ENCODE results near the gene UBASH3A. TPM values are rescaled to one million over a fixed set of nuclear protein-coding genes. Genes with fewer than 3 reads are reported as not detected.
A peak's percentile ranks its signal among the peaks of the same experiment; 100 is the strongest.

The UBASH3A gene
- total and polyA plus RNA-seq, 5 donors, result 0.07 to 0.29 (median 0.23) TPM

DNA sequence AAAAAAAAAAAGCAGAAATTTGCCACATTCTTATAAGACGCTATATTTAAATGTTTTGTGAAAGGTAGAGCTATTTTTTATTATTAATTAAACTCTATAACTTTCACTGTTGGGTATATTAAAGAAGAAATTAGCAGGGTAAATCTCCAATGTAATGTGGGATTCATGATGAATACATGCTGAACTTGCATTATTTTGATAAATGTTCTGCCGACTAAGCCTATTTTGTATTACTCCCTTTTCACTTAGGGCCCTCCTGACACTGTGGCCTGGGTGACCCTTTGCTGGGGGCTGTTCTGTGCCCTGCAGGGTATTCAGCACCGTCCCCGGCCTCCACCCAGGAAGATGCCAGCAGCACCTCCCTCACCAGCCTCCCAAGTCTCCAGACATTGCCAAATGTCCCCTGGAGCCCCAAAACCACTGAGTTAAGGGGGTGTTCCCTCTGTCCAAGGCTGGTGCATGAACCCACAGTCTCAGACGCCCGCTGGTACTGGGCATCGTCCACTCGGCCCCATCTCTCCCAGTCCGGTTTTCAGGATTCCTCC is 69.9 kb downstream of the UBASH3A start:
- ATAC-seq (no peak), DNase-seq (no peak)
- intact Hi-C loops (cut with DNase I), result no loop called here
- Histone ChIP-seq H3K27me3 (ENCODE audit: control insufficient read depth, insufficient read depth) (no peaks in the 10 kb centered on the region), H3K27ac (ENCODE audit: low read length) (no peak overlapping the region), H3K9me3 (ENCODE audit: control insufficient read depth, low read length) (no peaks in the 10 kb centered on the region), H3K4me3 (ENCODE audit: low read length) (no peak overlapping the region), H3K4me1 (ENCODE audit: control insufficient read depth, insufficient read depth, low read length) (no peaks in the 10 kb centered on the region)
- 80% methylated on average over 9 of the region's 9 CpGs for WGBS

DNA sequence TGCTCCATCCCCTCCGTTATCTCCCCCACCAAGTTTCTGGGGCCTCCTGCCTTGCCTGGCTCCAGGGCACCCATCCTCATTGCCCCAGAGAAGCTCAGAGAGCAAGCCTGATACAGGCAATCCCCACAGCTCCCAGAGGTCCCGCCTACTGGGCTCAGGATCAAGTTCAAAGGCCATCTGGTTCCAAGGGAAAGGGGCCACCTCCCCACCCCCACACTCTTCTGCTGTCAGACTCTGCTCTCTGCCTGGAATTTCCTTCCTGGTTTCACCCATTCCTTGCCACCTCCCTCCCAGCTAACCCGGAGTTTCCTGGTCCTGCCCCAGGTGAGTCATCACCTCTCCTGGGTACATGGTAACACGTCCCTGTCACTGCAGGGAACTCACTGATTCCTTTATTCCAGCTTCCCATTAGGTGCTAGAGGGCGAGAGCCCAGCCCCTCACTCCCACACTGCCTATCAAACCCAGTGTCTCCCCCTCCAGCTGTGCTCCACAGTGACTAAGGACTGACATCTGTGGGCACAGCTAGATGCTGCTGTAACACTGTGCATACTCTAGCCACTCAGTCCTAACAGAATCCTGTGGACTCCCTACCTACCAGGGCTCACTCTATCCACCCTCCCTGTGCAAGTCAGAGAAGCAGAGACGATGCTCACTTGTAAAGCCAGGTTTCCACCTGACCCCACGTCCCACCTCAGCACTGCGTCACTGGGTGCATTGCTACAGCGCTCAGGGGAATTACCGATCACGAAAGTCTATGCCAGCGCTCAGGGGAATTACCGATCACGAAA is 70.5 kb downstream of the UBASH3A start:
- no peaks in the 10 kb centered on the region for H3K4me1 ChIP-seq (ENCODE audit: control insufficient read depth, insufficient read depth, low read length)
- H3K4me3 ChIP-seq (ENCODE audit: low read length), result no peak overlapping the region
- H3K27me3 ChIP-seq (ENCODE audit: control insufficient read depth, insufficient read depth), result no peaks in the 10 kb centered on the region
- H3K9me3 ChIP-seq (ENCODE audit: control insufficient read depth, low read length), result no peaks in the 10 kb centered on the region
- DNase-seq (peak in 1 of 3 donors; percentile 27), ATAC-seq (peak; percentile 57 to 83)
- WGBS, result 70% methylated on average over 14 of the region's 14 CpGs
- no peak overlapping the region for H3K27ac ChIP-seq (ENCODE audit: low read length)
- intact Hi-C loops (cut with DNase I), result no loop called here

DNA sequence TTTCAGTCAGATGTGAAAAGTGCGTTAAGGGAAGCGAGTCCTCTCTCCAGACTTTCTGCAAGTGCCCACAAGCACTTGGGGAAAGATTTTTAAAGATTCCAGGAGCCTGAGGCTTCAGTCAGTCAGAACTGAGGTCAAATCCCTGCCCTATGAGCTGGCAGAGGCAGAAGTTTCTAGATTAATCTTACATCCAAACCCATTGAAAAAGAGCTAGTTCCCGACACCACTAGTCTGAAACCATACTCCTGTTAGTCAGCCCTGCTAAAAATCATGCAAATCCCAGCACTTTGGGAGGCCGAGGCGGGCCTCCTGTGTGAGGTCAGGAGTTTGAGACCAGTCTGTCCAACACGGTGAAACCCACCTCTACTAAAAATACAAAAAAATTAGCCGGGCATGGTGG is 71.3 kb downstream of the UBASH3A start:
- intact Hi-C loops (cut with DNase I), result no loop called here
- Histone ChIP-seq H3K4me3 (ENCODE audit: low read length) (no peak overlapping the region), H3K27me3 (ENCODE audit: control insufficient read depth, insufficient read depth) (no peaks in the 10 kb centered on the region), H3K4me1 (ENCODE audit: control insufficient read depth, insufficient read depth, low read length) (no peaks in the 10 kb centered on the region), H3K9me3 (ENCODE audit: control insufficient read depth, low read length) (no peaks in the 10 kb centered on the region), H3K27ac (ENCODE audit: low read length) (no peak overlapping the region)
- ATAC-seq, result no peak
- no peak for DNase-seq
- WGBS, result 88% methylated on average over 7 of the region's 7 CpGs

DNA sequence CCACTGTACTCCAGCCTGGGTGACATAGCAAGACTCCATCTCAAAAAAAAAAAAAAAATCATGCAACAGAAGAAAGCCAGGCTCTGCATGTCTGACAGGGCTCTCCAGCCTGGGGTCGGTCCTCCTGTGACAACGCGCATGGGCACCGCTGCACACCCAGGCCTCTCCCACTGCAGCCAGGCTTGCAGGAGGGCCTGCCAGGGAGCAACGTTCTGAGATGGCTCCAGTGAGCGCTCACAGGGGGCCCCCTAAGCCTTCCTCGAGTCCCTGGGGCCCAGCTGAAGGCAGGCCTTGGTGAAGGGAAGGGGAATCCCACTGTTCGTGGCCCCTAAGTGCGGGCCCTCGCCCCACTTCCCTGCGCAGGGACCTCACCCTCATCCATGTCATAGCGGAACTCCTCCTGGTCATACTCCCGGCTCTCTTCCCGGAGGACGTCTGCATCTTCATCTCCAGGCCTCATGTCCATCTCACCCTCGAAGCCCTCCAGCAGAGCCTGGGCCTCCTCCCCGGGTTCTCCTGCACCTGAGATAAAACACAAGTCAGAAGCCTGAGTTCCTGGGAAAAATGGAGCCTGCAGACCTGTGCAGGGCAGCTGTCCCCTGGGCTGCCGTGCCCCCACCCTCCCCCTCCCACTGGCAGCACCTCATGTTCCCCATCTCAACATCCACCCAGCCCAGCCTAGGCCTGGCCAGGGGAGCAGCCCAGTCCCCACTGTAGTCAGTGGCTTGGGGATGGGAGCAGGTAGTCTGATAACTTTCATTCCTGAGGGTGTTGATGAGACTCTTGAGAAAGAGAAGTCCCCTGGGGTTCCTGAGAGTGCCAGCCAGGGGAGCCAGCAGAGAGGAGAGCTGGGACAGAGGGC is 72.1 kb downstream of the UBASH3A start:
- Histone ChIP-seq H3K4me3 (ENCODE audit: low read length) (no peak overlapping the region), H3K9me3 (ENCODE audit: control insufficient read depth, low read length) (no peaks in the 10 kb centered on the region), H3K27me3 (ENCODE audit: control insufficient read depth, insufficient read depth) (no peaks in the 10 kb centered on the region), H3K4me1 (ENCODE audit: control insufficient read depth, insufficient read depth, low read length) (no peaks in the 10 kb centered on the region), H3K27ac (ENCODE audit: low read length) (no peak overlapping the region)
- intact Hi-C loops (cut with DNase I), result no loop called here
- DNase-seq (no peak), ATAC-seq (peak in 1 of 2 donors; percentile 16)
- 88% methylated on average over 18 of the region's 18 CpGs for WGBS

DNA sequence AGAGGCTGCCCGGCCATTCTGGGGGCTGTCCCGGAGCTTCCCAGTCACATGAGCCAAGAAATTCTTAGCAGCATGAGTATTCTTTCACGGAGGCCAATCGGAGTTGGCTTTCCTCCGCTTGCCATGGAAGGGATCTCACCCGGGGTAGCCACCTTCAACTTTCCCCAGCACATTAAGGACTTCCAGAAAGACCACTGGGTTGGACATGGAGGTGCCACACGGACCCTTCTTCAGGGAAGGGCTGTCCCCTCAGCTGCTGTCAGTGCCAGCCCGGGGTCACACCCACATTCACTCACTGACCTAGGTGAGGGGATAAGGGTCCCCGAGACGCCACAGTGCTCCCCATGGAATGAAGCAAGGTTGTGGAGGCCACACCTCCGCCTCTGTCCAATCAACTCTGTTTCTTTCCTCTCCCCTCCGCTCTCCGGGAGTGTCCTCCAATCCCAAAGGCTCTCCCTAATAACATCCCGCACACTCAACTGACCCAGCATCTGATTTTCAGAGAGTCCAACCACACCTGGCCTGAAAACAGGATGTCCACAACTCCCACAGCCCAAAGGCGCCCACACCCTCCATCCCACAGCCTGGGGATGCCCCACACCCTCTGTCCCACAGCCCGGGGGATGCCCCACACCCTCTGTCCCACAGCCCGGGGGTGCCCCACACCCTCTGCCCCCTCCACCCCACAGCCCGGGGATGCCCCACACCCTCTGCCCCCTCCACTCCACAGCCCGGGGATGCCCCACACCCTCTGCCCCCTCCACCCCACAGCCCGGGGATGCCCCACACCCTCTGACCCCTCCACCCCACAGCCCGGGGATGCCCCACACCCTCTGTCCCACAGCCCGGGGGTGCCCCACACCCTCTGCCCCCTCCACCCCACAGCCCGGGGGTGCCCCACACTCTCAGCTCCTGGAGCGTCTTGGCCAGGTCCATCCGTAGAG is 73.0 kb downstream of the UBASH3A start:
- no peaks in the 10 kb centered on the region for H3K9me3 ChIP-seq (ENCODE audit: control insufficient read depth, low read length)
- ATAC-seq, result no peak
- no peak overlapping the region for H3K27ac ChIP-seq (ENCODE audit: low read length)
- no peaks in the 10 kb centered on the region for H3K4me1 ChIP-seq (ENCODE audit: control insufficient read depth, insufficient read depth, low read length)
- DNase-seq, result no peak
- H3K4me3 ChIP-seq (ENCODE audit: low read length), result no peak overlapping the region
- WGBS, result 86% methylated on average over 25 of the region's 25 CpGs
- H3K27me3 ChIP-seq (ENCODE audit: control insufficient read depth, insufficient read depth), result no peaks in the 10 kb centered on the region
- intact Hi-C loops (cut with DNase I), result no loop called here

DNA sequence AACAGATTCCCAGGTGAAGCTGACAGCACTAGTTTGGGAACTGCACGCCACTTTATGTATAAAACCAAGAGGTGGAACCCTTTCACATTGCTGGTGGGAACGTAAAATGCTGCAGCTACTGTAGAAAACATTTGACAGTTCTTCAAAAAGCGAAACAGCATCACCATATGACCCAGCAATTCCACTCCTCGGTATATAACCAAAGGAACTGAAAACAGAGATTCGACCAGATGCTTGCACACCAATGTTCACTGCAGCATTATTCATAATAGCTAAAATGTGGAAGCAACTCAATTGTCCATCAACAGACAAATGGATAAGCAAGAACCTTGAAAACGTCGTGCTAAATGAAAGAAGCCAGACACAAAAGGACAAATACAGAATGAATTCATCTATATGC is 74.8 kb downstream of the UBASH3A start:
- DNase-seq (no peak), ATAC-seq (no peak)
- intact Hi-C loops (cut with DNase I), result no loop called here
- 83% methylated on average over 7 of the region's 7 CpGs for WGBS
- H3K4me3 ChIP-seq (ENCODE audit: low read length), result no peak overlapping the region
- no peaks in the 10 kb centered on the region for H3K9me3 ChIP-seq (ENCODE audit: control insufficient read depth, low read length)
- no peaks in the 10 kb centered on the region for H3K4me1 ChIP-seq (ENCODE audit: control insufficient read depth, insufficient read depth, low read length)
- H3K27me3 ChIP-seq (ENCODE audit: control insufficient read depth, insufficient read depth), result no peaks in the 10 kb centered on the region
- H3K27ac ChIP-seq (ENCODE audit: low read length), result no peak overlapping the region

DNA sequence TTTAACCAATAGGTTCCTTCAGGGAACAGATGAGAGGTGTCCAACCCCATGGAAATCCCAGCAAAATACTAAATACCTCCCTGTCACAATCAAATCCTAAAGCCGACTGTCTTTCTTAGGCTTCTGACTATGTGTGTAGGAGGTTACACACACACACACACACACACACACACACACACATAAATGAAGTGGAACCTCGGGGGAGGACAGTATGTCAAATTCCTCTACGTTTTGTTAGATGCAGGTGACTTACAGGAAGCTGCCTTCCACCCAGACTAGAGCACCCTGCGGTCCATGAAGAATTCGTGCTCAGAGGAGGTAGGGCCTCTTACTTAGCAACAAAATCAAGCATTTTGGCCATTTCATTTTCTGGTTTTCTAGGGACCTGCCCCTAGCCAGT is 75.9 kb downstream of the UBASH3A start:
- WGBS, result 62% methylated on average over 5 of the region's 5 CpGs
- no peak overlapping the region for H3K4me3 ChIP-seq (ENCODE audit: low read length)
- intact Hi-C loops (cut with DNase I), result no loop called here
- DNase-seq (no peak), ATAC-seq (no peak)
- H3K9me3 ChIP-seq (ENCODE audit: control insufficient read depth, low read length), result no peaks in the 10 kb centered on the region
- no peak overlapping the region for H3K27ac ChIP-seq (ENCODE audit: low read length)
- H3K27me3 ChIP-seq (ENCODE audit: control insufficient read depth, insufficient read depth), result no peaks in the 10 kb centered on the region
- no peaks in the 10 kb centered on the region for H3K4me1 ChIP-seq (ENCODE audit: control insufficient read depth, insufficient read depth, low read length)

DNA sequence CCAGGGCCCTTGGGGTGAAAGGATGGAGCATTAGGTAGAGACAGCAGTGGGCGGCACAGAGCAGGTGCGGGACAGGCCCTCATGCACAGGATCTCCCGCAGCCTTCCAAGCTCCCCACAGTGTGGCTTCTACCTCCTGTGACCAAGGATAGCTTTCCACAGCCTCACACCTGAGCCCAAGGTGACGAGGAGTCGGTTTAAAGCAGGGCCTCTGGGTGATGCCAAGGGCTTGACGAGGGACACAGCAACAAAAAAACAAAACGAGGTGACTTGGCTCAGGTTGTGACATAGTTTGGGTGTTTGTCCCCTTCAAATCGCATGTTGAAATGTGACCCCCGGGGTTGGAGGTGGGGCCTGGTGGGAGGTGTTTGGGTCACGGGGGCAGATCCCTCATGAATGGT is 77.0 kb downstream of the UBASH3A start:
- Histone ChIP-seq H3K4me1 (ENCODE audit: control insufficient read depth, insufficient read depth, low read length) (no peaks in the 10 kb centered on the region), H3K9me3 (ENCODE audit: control insufficient read depth, low read length) (no peaks in the 10 kb centered on the region), H3K27ac (ENCODE audit: low read length) (no peak overlapping the region), H3K27me3 (ENCODE audit: control insufficient read depth, insufficient read depth) (no peaks in the 10 kb centered on the region), H3K4me3 (ENCODE audit: low read length) (no peak overlapping the region)
- WGBS, result 89% methylated on average over 10 of the region's 10 CpGs
- intact Hi-C loops (cut with DNase I), result no loop called here
- no peak for DNase-seq
- no peak for ATAC-seq

DNA sequence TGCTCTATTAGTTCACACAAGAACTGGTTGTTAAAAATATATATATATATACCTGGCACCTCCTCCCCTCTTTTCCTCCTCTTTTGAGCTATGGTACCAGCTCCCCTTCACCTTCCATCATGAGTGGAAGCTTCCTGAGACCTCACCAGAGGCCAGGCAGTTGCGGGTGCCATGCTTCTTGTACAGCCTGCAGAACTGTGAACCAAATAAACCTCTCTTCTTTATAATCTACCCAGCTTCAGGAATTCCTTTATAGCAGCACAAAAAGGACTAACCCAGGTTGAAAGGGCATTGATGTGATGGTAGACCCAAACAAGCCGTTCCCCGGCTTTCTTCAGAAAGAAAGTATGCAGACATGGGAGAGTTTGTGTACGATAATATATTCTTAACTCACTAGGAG is 77.5 kb downstream of the UBASH3A start:
- H3K27me3 ChIP-seq (ENCODE audit: control insufficient read depth, insufficient read depth), result no peaks in the 10 kb centered on the region
- DNase-seq (no peak), ATAC-seq (no peak)
- H3K9me3 ChIP-seq (ENCODE audit: control insufficient read depth, low read length), result no peaks in the 10 kb centered on the region
- no peak overlapping the region for H3K4me3 ChIP-seq (ENCODE audit: low read length)
- H3K4me1 ChIP-seq (ENCODE audit: control insufficient read depth, insufficient read depth, low read length), result no peaks in the 10 kb centered on the region
- no peak overlapping the region for H3K27ac ChIP-seq (ENCODE audit: low read length)
- 88% methylated on average over 4 of the region's 4 CpGs for WGBS
- intact Hi-C loops (cut with DNase I), result no loop called here

DNA sequence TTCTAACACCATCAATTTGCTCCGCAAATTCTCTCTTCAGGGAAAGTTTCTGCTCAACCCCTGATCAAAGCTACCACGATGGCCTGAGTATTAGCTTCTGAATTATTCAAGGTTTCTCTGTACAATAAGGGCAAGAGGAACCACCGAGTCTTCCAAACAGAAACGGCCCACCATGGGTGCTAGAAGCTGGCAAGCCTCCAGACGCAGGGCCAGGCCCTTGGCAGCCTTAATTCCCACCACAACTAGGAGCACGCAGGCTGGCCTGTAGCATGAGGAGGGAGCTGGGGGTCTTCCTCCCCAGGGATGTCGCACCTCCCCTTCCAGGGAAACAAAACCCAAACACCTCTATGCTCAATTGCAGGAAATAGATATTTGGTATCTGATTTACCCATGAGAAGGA is 81.3 kb downstream of the UBASH3A start:
- H3K4me3 ChIP-seq (ENCODE audit: low read length), result no peak overlapping the region
- WGBS, result 80% methylated on average over 7 of the region's 7 CpGs
- ATAC-seq, result no peak
- no peak overlapping the region for H3K27ac ChIP-seq (ENCODE audit: low read length)
- no peaks in the 10 kb centered on the region for H3K9me3 ChIP-seq (ENCODE audit: control insufficient read depth, low read length)
- DNase-seq, result no peak
- no peaks in the 10 kb centered on the region for H3K4me1 ChIP-seq (ENCODE audit: control insufficient read depth, insufficient read depth, low read length)
- no peaks in the 10 kb centered on the region for H3K27me3 ChIP-seq (ENCODE audit: control insufficient read depth, insufficient read depth)
- intact Hi-C loops (cut with DNase I), result no loop called here

Data from right cardiac atrium (tissue), 5 donors.